GM18870 (cell line): ENCODE results near the gene FOSL1.

Source experiments
- ATAC-seq: cut with Tn5 transposase; IDR thresholded peaks from one replicate; pipeline ENCODE4 v1.9.1; 2021; ENCODE audit warnings: moderate library complexity; ENCODE audit not compliant: unreplicated experiment

The FOSL1 gene

GRCh38 chr11:65900125-65900898 lies at the start of gene FOSL1:
FOSL1 (minus strand) TSS chr11:65900388; CDS start chr11:65900339, 49 bp downstream.
- no peak for ATAC-seq

GRCh38 chr11:65947603-65948125 lies 47.5 kb upstream of the FOSL1 start:
- ATAC-seq, result no peak

- no peak for ATAC-seq
These were observed 46.9 kb upstream of the FOSL1 start for GRCh38 chr11:65947133-65947532.

- ATAC-seq, result no peak
These were observed 46.5 kb upstream of the FOSL1 start for GRCh38 chr11:65946655-65947054.

GRCh38 chr11:65945941-65946558 lies 45.9 kb upstream of the FOSL1 start:
- ATAC-seq, result no peak

GRCh38 chr11:65945430-65945911 lies 45.3 kb upstream of the FOSL1 start, which contains the start of gene TSGA10IP:
TSGA10IP (plus strand) TSS chr11:65945480; CDS start chr11:65945676, 196 bp downstream.
- ATAC-seq, result no peak

GRCh38 chr11:65944767-65945166 lies 44.6 kb upstream of the FOSL1 start:
- no peak for ATAC-seq

- ATAC-seq, result no peak
These were observed 44.0 kb upstream of the FOSL1 start for GRCh38 chr11:65944191-65944590.

GRCh38 chr11:65942531-65942930 lies 42.3 kb upstream of the FOSL1 start:
- ATAC-seq, result no peak

- ATAC-seq, result no peak
These were observed 41.6 kb upstream of the FOSL1 start for GRCh38 chr11:65941720-65942310.

GRCh38 chr11:65937766-65938165 lies 37.6 kb upstream of the FOSL1 start:
- no peak for ATAC-seq

- no peak for ATAC-seq
These were observed 33.8 kb upstream of the FOSL1 start for GRCh38 chr11:65934014-65934413.

GRCh38 chr11:65932558-65932919 lies 32.4 kb upstream of the FOSL1 start:
- no peak for ATAC-seq

- ATAC-seq, result no peak
These were observed 31.8 kb upstream of the FOSL1 start for GRCh38 chr11:65931773-65932557.

- ATAC-seq, result no peak
These were observed 28.5 kb upstream of the FOSL1 start for GRCh38 chr11:65928667-65929066.

GRCh38 chr11:65927904-65928397 lies 27.8 kb upstream of the FOSL1 start:
- peak; percentile 52 for ATAC-seq

GRCh38 chr11:65925397-65925796 lies 25.2 kb upstream of the FOSL1 start:
- ATAC-seq, result no peak

- ATAC-seq, result no peak
These were observed 22.4 kb upstream of the FOSL1 start for GRCh38 chr11:65922565-65922964.

- no peak for ATAC-seq
These were observed 21.7 kb upstream of the FOSL1 start for GRCh38 chr11:65921876-65922275.

- no peak for ATAC-seq
These were observed 20.9 kb upstream of the FOSL1 start for GRCh38 chr11:65921033-65921555.
